HG03575 (cell line): ENCODE data around the gene SEMA3D.

Experiments used
- ATAC-seq: cut with Tn5 transposase; IDR thresholded peaks from one replicate; pipeline ENCODE4 v1.9.1; 2021; ENCODE audit not compliant: unreplicated experiment, insufficient number of reproducible peaks, low FRiP score; ENCODE audit errors: extremely low read depth

SEMA3D gene

GRCh38 chr7:84953234-84953633 lies 233.6 kb downstream of the SEMA3D start:
- no peak for ATAC-seq

GRCh38 chr7:84950836-84951235 lies 236.0 kb downstream of the SEMA3D start:
- ATAC-seq, result no peak

- ATAC-seq, result no peak
These were observed 237.4 kb downstream of the SEMA3D start for GRCh38 chr7:84949501-84949900.

GRCh38 chr7:84949067-84949466 lies 237.8 kb downstream of the SEMA3D start:
- ATAC-seq, result no peak

GRCh38 chr7:84948634-84949033 lies 238.2 kb downstream of the SEMA3D start:
- ATAC-seq, result no peak

- ATAC-seq, result no peak
These were observed 240.3 kb downstream of the SEMA3D start for GRCh38 chr7:84946549-84946948.
